Activated CD8-positive, alpha-beta memory T cell treated with anti-CD3 and anti-CD28 coated beads for 48 hours (primary cell): ENCODE measurements around the gene ZKSCAN5.
"Not testable (repeated sequence)": the region's sequence is repeated elsewhere in the genome, so short reads cannot be mapped to it uniquely, and the experiment has no call there.

Experiments used
- DNase-seq, 3 experiments: peaks; one replicate each; pipeline ENCODE4 v3.0.0-alpha.2; 2020; ENCODE audit warnings: low read depth in 2 of 3, low spot score in 2 of 3

ZKSCAN5 gene

GRCh38 chr7:99580778-99581332, 76.4 kb downstream of the ZKSCAN5 start:
- not testable (repeated sequence) for DNase-seq
